Sigmoid colon (tissue), 7 donors: ENCODE data around the gene PCNX1. TPM values are rescaled to one million over a fixed set of nuclear protein-coding genes. Genes with fewer than 3 reads are reported as not detected.
A peak's percentile ranks its signal among the peaks of the same experiment; 100 is the strongest.

Source experiments
- DNase-seq: peaks from one replicate; pipeline ENCODE4 v3.0.0-alpha.2; 2019
- H3K27ac ChIP-seq, 4 donors: fragments of 200-600 bp; sonication (generic); one replicate each; pipeline ENCODE4 v1.5.1; 2016 to 2019; ENCODE audit warnings: mild to moderate bottlenecking in 1 of 4
- H3K27me3 ChIP-seq, 3 donors: fragments of 200-600 bp; sonication (generic); one replicate each; pipeline ENCODE4 v1.5.1; 2019; ENCODE audit warnings: mild to moderate bottlenecking in 1 of 3
- H3K36me3 ChIP-seq, 4 donors: fragments of 200-600 bp; sonication (generic); one replicate each; pipeline ENCODE4 v1.5.1; 2016 to 2019
- H3K4me1 ChIP-seq, 4 donors: fragments of 200-600 bp; sonication (generic); one replicate each; pipeline ENCODE4 v1.5.1; 2017 to 2019
- H3K4me3 ChIP-seq, 4 donors: fragments of 200-600 bp; sonication (generic); one replicate each; pipeline ENCODE4 v1.5.1; 2017 to 2019; ENCODE audit warnings: mild to moderate bottlenecking in 2 of 4, moderate library complexity in 1 of 4
- H3K9me3 ChIP-seq, 4 donors: fragments of 200-600 bp in 3 of 4; sonication (generic) in 3 of 4; one replicate each; pipeline versions ENCODE4 v1.5.1 to v1.6.1; 2013 to 2019
- CTCF ChIP-seq, 4 experiments: fragments of 450-650 bp in 3 of 4; fragments of 200-600 bp in 1 of 4; IDR thresholded peaks; one replicate each; pipeline ENCODE4 v1.5.1; 2016 to 2019; ENCODE audit warnings: antibody characterized with exemption in 4 of 4, mild to moderate bottlenecking in 3 of 4, moderate library complexity in 2 of 4
- EP300 ChIP-seq, 4 donors: sonication (generic); formaldehyde crosslinking; IDR thresholded peaks; one replicate each; pipeline ENCODE4 v1.6.1; 2017; ENCODE audit warnings: antibody characterized with exemption in 4 of 4
- POLR2A ChIP-seq, 2 donors: fragments of 450-650 bp; IDR thresholded peaks; one replicate each; pipeline ENCODE4 v1.6.1; 2016; ENCODE audit warnings: antibody characterized with exemption in 2 of 2, mild to moderate bottlenecking in 2 of 2, moderate library complexity in 2 of 2
- POLR2AphosphoS5 ChIP-seq, 4 donors: sonication (generic); formaldehyde crosslinking; IDR thresholded peaks; one replicate each; pipeline ENCODE4 v1.6.1; 2017; ENCODE audit warnings: antibody characterized with exemption in 4 of 4
- WGBS, 2 donors: extraction: QIAGEN DNeasy Blood & Tissue Kit; methylation state at CpG; one replicate each; pipeline ENCODE4 v1.1.7; 2013; 5-methylcytosine and 5-hydroxymethylcytosine counted together
- intact Hi-C: fragments of 100-400 bp; cut with DNase I; formaldehyde crosslinking; loops from one replicate; pipeline ENCODE4 v1.15.1; 2023
- polyA plus RNA-seq, 3 donors: library from polyadenylated mRNA; stranded (reverse); fragments of 200-250 nt; gene quantifications; one replicate each; pipeline ENCODE4 v1.2.3, GENCODE V29; 2013
- total RNA-seq, 4 donors: library from RNA; depleted of rRNA; stranded (reverse); fragments of >200 nt; gene quantifications; one replicate each; pipeline ENCODE4 v1.1.0, GENCODE V29; 2016
- donor health status: healthy with polysubstance abuse.
- donor health status: Bipolar disorder and iron deficiency.
- donor health status: healthy.

The PCNX1 gene
- total and polyA plus RNA-seq, 7 donors, result 1.2 to 73.9 (median 62.8) TPM

GRCh38 chr14:71148627-71149026 is 241.4 kb downstream of the PCNX1 start:
- Histone ChIP-seq H3K9me3 (peaks cover 4 to 17% (median 13%) of the 10 kb centered on the region in 4 donors), H3K4me1 (no peaks in the 10 kb centered on the region), H3K27me3 (no peaks in the 10 kb centered on the region), H3K27ac (no peak overlapping the region), H3K4me3 (no peak overlapping the region), H3K36me3 (no peaks in the 10 kb centered on the region)
- DNase-seq, result no peak
- intact Hi-C loops, result no loop called here
- TF ChIP-seq POLR2AphosphoS5 (IDR thresholded peaks at IDR 0.05) (no peak), POLR2A (IDR thresholded peaks at IDR 0.05) (no peak), CTCF (IDR thresholded peaks at IDR 0.05) (no peak), EP300 (IDR thresholded peaks at IDR 0.05) (no peak)
- WGBS, 2 donors, result 71 to 93% methylated on average over 3 of the region's 3 CpGs

DNA sequence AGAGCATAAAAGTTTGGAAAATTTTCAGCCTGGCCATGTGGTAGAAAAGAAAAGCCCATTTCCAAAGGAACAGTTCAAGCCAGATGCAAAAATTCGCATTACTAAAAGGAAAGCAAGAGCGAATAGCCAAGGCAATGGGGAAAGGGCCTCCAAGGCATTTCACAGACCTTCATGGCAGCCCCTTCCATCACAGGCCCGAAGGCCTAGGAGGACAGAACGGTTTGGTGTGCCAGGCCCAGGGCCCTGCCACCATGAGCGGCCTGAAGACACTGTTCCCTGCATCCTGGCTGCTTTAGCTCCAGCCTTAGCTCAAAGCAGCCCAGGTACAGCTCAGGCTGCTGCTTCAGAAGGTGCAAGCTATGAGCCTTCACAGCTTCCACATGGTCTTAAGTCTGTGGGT is 243.5 kb downstream of the PCNX1 start:
- DNase-seq, result no peak
- intact Hi-C loops, result no loop called here
- H3K27ac ChIP-seq, result no peak overlapping the region

GRCh38 chr14:71155743-71156142 is 248.5 kb downstream of the PCNX1 start:
- no peaks in the 10 kb centered on the region for H3K36me3 ChIP-seq

More for the DNA sequence above, 243.5 kb downstream of the PCNX1 start:
- Histone ChIP-seq H3K27me3 (no peaks in the 10 kb centered on the region), H3K4me3 (no peak overlapping the region), H3K4me1 (no peaks in the 10 kb centered on the region), H3K9me3 (peaks cover 4 to 17% (median 13%) of the 10 kb centered on the region in 4 donors), H3K36me3 (no peaks in the 10 kb centered on the region)
- no peak for TF ChIP-seq POLR2AphosphoS5 (IDR thresholded peaks at IDR 0.05)
- TF ChIP-seq CTCF (IDR thresholded peaks at IDR 0.05), result no peak
- no peak for TF ChIP-seq POLR2A (IDR thresholded peaks at IDR 0.05)
- TF ChIP-seq EP300 (IDR thresholded peaks at IDR 0.05), result no peak
- WGBS, 2 donors, result 62 to 65% methylated on average over 5 of the region's 5 CpGs

GRCh38 chr14:71163050-71163841 is 256.0 kb downstream of the PCNX1 start:
- intact Hi-C loops, result no loop called here
- 75 to 77% methylated on average over 6 of the region's 6 CpGs for WGBS, 2 donors
- no peak overlapping the region for H3K27ac ChIP-seq
- TF ChIP-seq CTCF (IDR thresholded peaks at IDR 0.05) (no peak), POLR2A (IDR thresholded peaks at IDR 0.05) (no peak), EP300 (IDR thresholded peaks at IDR 0.05) (no peak)
- no peaks in the 10 kb centered on the region for H3K36me3 ChIP-seq
- no peak overlapping the region for H3K4me3 ChIP-seq
- no peaks in the 10 kb centered on the region for H3K9me3 ChIP-seq
- DNase-seq, result no peak
- no peaks in the 10 kb centered on the region for H3K27me3 ChIP-seq
- H3K4me1 ChIP-seq, result no peaks in the 10 kb centered on the region

More at GRCh38 chr14:71155743-71156142, 248.5 kb downstream of the PCNX1 start:
- DNase-seq, result peak; percentile 24
- H3K27me3 ChIP-seq, result no peaks in the 10 kb centered on the region
- peaks cover 4 to 6% (median 5%) of the 10 kb centered on the region in 4 donors for H3K9me3 ChIP-seq
- intact Hi-C loops, result no loop called here
- H3K4me1 ChIP-seq, result no peaks in the 10 kb centered on the region
- 90 to 97% methylated on average over 4 to 5 of the region's 5 CpGs for WGBS, 2 donors
- no peak overlapping the region for H3K4me3 ChIP-seq
- no peak overlapping the region for H3K27ac ChIP-seq
- TF ChIP-seq EP300 (IDR thresholded peaks at IDR 0.05) (no peak), POLR2AphosphoS5 (IDR thresholded peaks at IDR 0.05) (no peak), CTCF (IDR thresholded peaks at IDR 0.05) (no peak)
